Measurements from ENCODE around the gene PLXNB2. TPM values are rescaled to one million over a fixed set of nuclear protein-coding genes. Genes with fewer than 3 reads are reported as not detected.
A peak's percentile ranks its signal among the peaks of the same experiment; 100 is the strongest.
"Not testable (repeated sequence)": the region's sequence is repeated elsewhere in the genome, so short reads cannot be mapped to it uniquely, and the experiment has no call there.

The PLXNB2 gene
- total RNA-seq, 1 experiment from 2014 or later = 52.5 TPM

GRCh38 chr22:50281957-50282356, 25.5 kb downstream of the PLXNB2 start:
- DNase-seq (ENCODE audit: extremely low read depth, low read depth) = no peak

- no peak for DNase-seq (ENCODE audit: extremely low read depth, low read depth)
Measured at GRCh38 chr22:50281384-50281760, 26.1 kb downstream of the PLXNB2 start.

- DNase-seq (ENCODE audit: extremely low read depth, low read depth) = no peak
Measured at GRCh38 chr22:50280708-50281383, 26.6 kb downstream of the PLXNB2 start.

- DNase-seq (ENCODE audit: extremely low read depth, low read depth) = no peak
Measured at GRCh38 chr22:50280022-50280707, 27.3 kb downstream of the PLXNB2 start.

GRCh38 chr22:50278956-50279619, 28.4 kb downstream of the PLXNB2 start:
- DNase-seq (ENCODE audit: extremely low read depth, low read depth) = no peak

GRCh38 chr22:50278461-50278860, 29.0 kb downstream of the PLXNB2 start:
- no peak for DNase-seq (ENCODE audit: extremely low read depth, low read depth)

GRCh38 chr22:50277761-50278160, 29.7 kb downstream of the PLXNB2 start:
- DNase-seq (ENCODE audit: extremely low read depth, low read depth) = no peak

- DNase-seq (ENCODE audit: extremely low read depth, low read depth) = no peak
Measured at GRCh38 chr22:50276143-50276542, 31.3 kb downstream of the PLXNB2 start.

GRCh38 chr22:50275181-50276055, 32.0 kb downstream of the PLXNB2 start:
- DNase-seq (ENCODE audit: extremely low read depth, low read depth) = no peak

- no peak for DNase-seq (ENCODE audit: extremely low read depth, low read depth)
Measured at GRCh38 chr22:50274771-50275170, 32.7 kb downstream of the PLXNB2 start.

GRCh38 chr22:50274311-50274710, 33.1 kb downstream of the PLXNB2 start:
- peak; percentile 58 for DNase-seq (ENCODE audit: extremely low read depth, low read depth)

- DNase-seq (ENCODE audit: extremely low read depth, low read depth) = not testable (repeated sequence)
Measured at GRCh38 chr22:50273781-50274180, 33.7 kb downstream of the PLXNB2 start.

GRCh38 chr22:50273352-50273751, 34.1 kb downstream of the PLXNB2 start:
- not testable (repeated sequence) for DNase-seq (ENCODE audit: extremely low read depth, low read depth)

- no peak for DNase-seq (ENCODE audit: extremely low read depth, low read depth)
Measured at GRCh38 chr22:50272044-50272802, 35.2 kb downstream of the PLXNB2 start.

GRCh38 chr22:50271519-50271970, 35.9 kb downstream of the PLXNB2 start:
- DNase-seq (ENCODE audit: extremely low read depth, low read depth) = peak; percentile 38

GRCh38 chr22:50270666-50271394, 36.6 kb downstream of the PLXNB2 start:
- DNase-seq (ENCODE audit: extremely low read depth, low read depth) = peak; percentile 40

GRCh38 chr22:50269970-50270665, 37.3 kb downstream of the PLXNB2 start, which contains the start of gene MAPK11:
Gene MAPK11, minus strand, starts transcription at chr22:50270380. Its CDS starts 88 bp downstream, at chr22:50270292.
- no peak for DNase-seq (ENCODE audit: extremely low read depth, low read depth)

GRCh38 chr22:50269573-50269969, 37.9 kb downstream of the PLXNB2 start:
- DNase-seq (ENCODE audit: extremely low read depth, low read depth) = no peak
